K562 (cell line): ENCODE data around the gene ARMC6. TPM values are rescaled to one million over a fixed set of nuclear protein-coding genes. Genes with fewer than 3 reads are reported as not detected.

Experiments used
- EP400 ChIP-seq: fragments of 450-650 bp; IDR thresholded peaks from 2 replicates; pipeline ENCODE4 v1.6.1; 2017; ENCODE audit warnings: antibody characterized with exemption, mild to moderate bottlenecking, moderate library complexity
- ERF ChIP-seq: fragments of 450-650 bp; formaldehyde crosslinking; IDR thresholded peaks from 2 replicates; pipeline ENCODE4 v1.4.0; 2020; ENCODE audit warnings: mild to moderate bottlenecking, mixed read lengths
- FOXJ3 ChIP-seq: sonication (generic); formaldehyde crosslinking; IDR thresholded peaks from 2 replicates; pipeline ENCODE4 v1.4.0; 2020; ENCODE audit warnings: mild to moderate bottlenecking, missing genetic modification reagents
- HMGXB4 ChIP-seq: sonication (generic); formaldehyde crosslinking; IDR thresholded peaks from 2 replicates; pipeline ENCODE4 v1.8.1; 2023; ENCODE audit warnings: mild to moderate bottlenecking, missing genetic modification reagents
- HNRNPL ChIP-seq: fragments of 200-400 bp; formaldehyde crosslinking; IDR thresholded peaks from 2 replicates; pipeline ENCODE4 v1.6.1; 2017; ENCODE audit warnings: low read depth, mild to moderate bottlenecking, low read length
- MBD2 ChIP-seq: sonication (generic); IDR thresholded peaks from 2 replicates; pipeline ENCODE4 v1.6.1; 2016; ENCODE audit warnings: low read depth, borderline replicate concordance
- PML ChIP-seq: IDR thresholded peaks from 2 replicates; pipeline ENCODE4 v1.6.1; 2012; ENCODE audit warnings: low read length, inconsistent platforms
- RAD21 ChIP-seq, 2 experiments: fragments of 250-450 bp in 1 of 2; fragments of 450-650 bp in 1 of 2; sonication (Bioruptor Pico) in 1 of 2; formaldehyde crosslinking in 1 of 2; IDR thresholded peaks in 1 of 2; conservative IDR thresholded peaks in 1 of 2; 2 replicates each; pipeline versions ENCODE4 v1.4.0 to v1.8.0; 2020 to 2022; ENCODE audit warnings: mild to moderate bottlenecking in 2 of 2, moderate library complexity in 1 of 2
- SETDB1 ChIP-seq: IDR thresholded peaks from one replicate; pipeline ENCODE4 v1.6.1; 2012; ENCODE audit warnings: low read length, control low read depth, inconsistent platforms
- SIN3A ChIP-seq, 2 experiments: fragments of 150-350 bp in 1 of 2; IDR thresholded peaks; 2 replicates each; pipeline ENCODE4 v1.6.1; 2011 to 2016; ENCODE audit warnings: borderline replicate concordance in 2 of 2, low read depth in 2 of 2, low read length in 2 of 2, mild to moderate bottlenecking in 2 of 2, moderate library complexity in 2 of 2; ENCODE audit not compliant: control insufficient read depth in 1 of 2
- SUPT5H ChIP-seq: fragments of 450-650 bp; IDR thresholded peaks from 2 replicates; pipeline ENCODE4 v1.6.1; 2016
- TCF15 ChIP-seq: fragments of 250-450 bp; sonication (Bioruptor Pico); IDR thresholded peaks from 2 replicates; pipeline ENCODE4 v1.8.0; 2022; ENCODE audit warnings: moderate library complexity, mild to moderate bottlenecking, inconsistent platforms
- TRIM28 ChIP-seq: fragments of 450-650 bp; IDR thresholded peaks from 2 replicates; pipeline ENCODE4 v1.6.1; 2017
- VEZF1 ChIP-seq: fragments of 200-800 bp; sonication (Bioruptor generic); IDR thresholded peaks from 2 replicates; pipeline ENCODE4 v1.6.1; 2017; ENCODE audit warnings: missing genetic modification characterization, missing compliant biosample characterization
- WHSC1 ChIP-seq: IDR thresholded peaks from one replicate; pipeline ENCODE4 v1.6.1; 2012; ENCODE audit warnings: low read length, control low read depth, inconsistent platforms
- ZBTB11 ChIP-seq, 3 experiments: fragments of 200-800 bp in 1 of 3; fragments of 250-450 bp in 1 of 3; fragments of 450-650 bp in 1 of 3; sonication (Bioruptor Pico) in 1 of 3; sonication (Bioruptor generic) in 1 of 3; formaldehyde crosslinking in 1 of 3; IDR thresholded peaks; 2 replicates each; pipeline versions ENCODE4 v1.6.1 to v1.8.0; 2016 to 2022; ENCODE audit warnings: mild to moderate bottlenecking in 2 of 3, missing genetic modification characterization in 2 of 3, missing compliant biosample characterization in 1 of 3, moderate library complexity in 1 of 3
- ZNF444 ChIP-seq: fragments of 250-450 bp; sonication (Bioruptor Pico); IDR thresholded peaks from 2 replicates; pipeline ENCODE4 v1.4.0; 2020; ENCODE audit warnings: mild to moderate bottlenecking, moderate library complexity
- ZNF740 ChIP-seq, 3 experiments: fragments of 200-800 bp in 1 of 3; sonication (Bioruptor generic) in 1 of 3; sonication (generic) in 1 of 3; formaldehyde crosslinking in 1 of 3; IDR thresholded peaks; 2 replicates each; pipeline versions ENCODE4 v1.6.1 to v1.8.0; 2016 to 2022; ENCODE audit warnings: mild to moderate bottlenecking in 2 of 3, missing compliant biosample characterization in 2 of 3, missing genetic modification characterization in 2 of 3, missing genetic modification reagents in 1 of 3
- polyA plus RNA-seq, 8 experiments: library from polyadenylated mRNA; depleted of rRNA in 4 of 8; stranded (reverse) in 5 of 8; unstranded in 3 of 8; fragments of >200 nt; fragmentation: Nextera tagmentation in 2 of 8; fragmentation: Illumina TruSeq in 1 of 8; extraction: Ambion mirVana in 2 of 8; extraction: Trizol in 1 of 8; gene quantifications; 2 replicates each; pipeline versions ENCODE4 v1.2.1 to v1.2.3, GENCODE V29; 2011 to 2014; ENCODE audit warnings: inconsistent platforms in 1 of 8, missing spikeins in 1 of 8
- total RNA-seq, 7 experiments: library from RNA; depleted of rRNA in 6 of 7; stranded (reverse); fragments of >200 nt in 6 of 7; fragmentation: Illumina TruSeq in 2 of 7; extraction: Trizol in 2 of 7; gene quantifications; 2 replicates each; pipeline versions ENCODE4 v1.2.1 to v1.2.3, GENCODE V29; 2011 to 2021; ENCODE audit warnings: low replicate concordance in 1 of 7

The ARMC6 gene
- total and polyA plus RNA-seq, 9 of the 15 experiments (the other 6 are each of a cell fraction or from before 2014, with no cell fraction given): 2.1 to 93.4 (median 63.6) TPM

GRCh38 chr19:19059837-19060611 lies 26.6 kb downstream of the ARMC6 start (continued):
- TF ChIP-seq TCF15 (no peak), ZNF740 (CRISPR knock-in tag; IDR thresholded peaks at IDR 0.05) (0 out of 2 replicates have a peak, but pooled peaks have one; percentile 46), ZNF740 (tag; IDR thresholded peaks at IDR 0.05) (no peak), ZBTB11 (CRISPR knock-in tag; IDR thresholded peaks at IDR 0.05) (peak in 1 of 3 experiments; percentile 76; a peak in 2 of 6 replicates), ZNF444 (CRISPR knock-in tag) (no peak), FOXJ3 (CRISPR knock-in tag) (no peak), WHSC1 (no peak), SIN3A (IDR thresholded peaks at IDR 0.05; ENCODE audit: borderline replicate concordance in 2 of 2, control insufficient read depth in 1 of 2, low read depth in 2 of 2, low read length in 2 of 2) (no peak), MBD2 (peak; percentile 72), VEZF1 (CRISPR knock-in tag) (peak; percentile 84), RAD21 (CRISPR knock-in tag; conservative IDR thresholded peaks at IDR 0.05 in 1 of 2, IDR thresholded peaks at IDR 0.05 in 1 of 2) (peak in 1 of 2 experiments; percentile 37; a peak in 1 of 4 replicates), HMGXB4 (CRISPR knock-in tag) (no peak), ERF (CRISPR knock-in tag) (no peak), TRIM28 (peak; percentile 18; the same call in 1 of the 2 replicates), HNRNPL (no peak), SETDB1 (no peak), EP400 (peak; percentile 84), SUPT5H (no peak; the same call in 1 of the 2 replicates), PML (peak; percentile 96)
